ENCODE measurements around the gene ZBED2. TPM values are rescaled to one million over a fixed set of nuclear protein-coding genes. Genes with fewer than 3 reads are reported as not detected.
A peak's percentile ranks its signal among the peaks of the same experiment; 100 is the strongest.

The ZBED2 gene
- polyA plus RNA-seq, 1 of the 3 experiments (the other 2 are of a cell fraction): 0.76 TPM

- POLR2A ChIA-PET: no interaction called here
- Histone ChIP-seq H3K9me2 (no peaks in the 10 kb centered on the region), H4K20me1 (ENCODE audit: insufficient read depth) (no peaks in the 10 kb centered on the region), H3K4me2 (peak overlapping the region; percentile 19; the same call in 1 of the 2 replicates), H3K9me3 (no peaks in the 10 kb centered on the region), H3F3A (replicated peaks; ENCODE audit: insufficient read depth) (peaks cover 25% of the 10 kb centered on the region), H3K4me1 (ENCODE audit: control insufficient read depth in 1 of 2, insufficient read depth in 2 of 2, low read depth in 1 of 2, low read length in 1 of 2) (peaks cover 0 to 29% of the 10 kb centered on the region in 2 experiments; a peak in 3 of 4 replicates), H2AFZ (ENCODE audit: low read depth) (no peak overlapping the region), H3K27ac (ENCODE audit: low read depth in 2 of 2, low read length in 1 of 2) (peak overlapping the region in 1 of 2 experiments; percentile 32; a peak in 2 of 4 replicates), H3K27me3 (ENCODE audit: insufficient read depth) (no peaks in the 10 kb centered on the region), H3K4me3 (ENCODE audit: low read depth in 2 of 2, low read length in 1 of 2) (no peak overlapping the region), H3K9ac (no peak overlapping the region), H3K36me3 (replicated peaks in 1 of 2; ENCODE audit: control insufficient read depth in 1 of 2, insufficient read depth in 2 of 2, low read length in 1 of 2) (no peaks in the 10 kb centered on the region), H3K79me2 (ENCODE audit: insufficient read depth) (no peaks in the 10 kb centered on the region)
- CTCF ChIA-PET: no interaction called here
- TF ChIP-seq TCF12 (IDR thresholded peaks at IDR 0.05) (peak; percentile 54), POLR2AphosphoS5 (IDR thresholded peaks at IDR 0.05; ENCODE audit: low read depth, low read length) (no peak), RXRA (IDR thresholded peaks at IDR 0.05; ENCODE audit: borderline replicate concordance, low read depth) (no peak), NFIC (IDR thresholded peaks at IDR 0.05; ENCODE audit: borderline replicate concordance) (peak; percentile 88), PBX3 (IDR thresholded peaks at IDR 0.05) (peak; percentile 61), RFX5 (IDR thresholded peaks at IDR 0.05; ENCODE audit: low read length) (no peak)
- DNase-seq: no peak
- WGBS (ENCODE audit: low lambda C conversion rate): 23% methylated on average over 1 of the region's 1 CpG
These were observed 3.0 kb upstream of the ZBED2 start for GRCh38 chr3:111598139-111598538.

GRCh38 chr3:111596328-111596727, 1.2 kb upstream of the ZBED2 start:
- Histone ChIP-seq H4K20me1 (ENCODE audit: insufficient read depth) (no peaks in the 10 kb centered on the region), H3K79me2 (ENCODE audit: insufficient read depth) (no peaks in the 10 kb centered on the region), H3K36me3 (replicated peaks in 1 of 2; ENCODE audit: control insufficient read depth in 1 of 2, insufficient read depth in 2 of 2, low read length in 1 of 2) (no peaks in the 10 kb centered on the region), H3K27ac (ENCODE audit: low read depth in 2 of 2, low read length in 1 of 2) (peak overlapping the region in 1 of 2 experiments; percentile 65; a peak in 2 of 4 replicates), H3K9me2 (no peaks in the 10 kb centered on the region), H3K4me1 (ENCODE audit: control insufficient read depth in 1 of 2, insufficient read depth in 2 of 2, low read depth in 1 of 2, low read length in 1 of 2) (peaks cover 0 to 41% of the 10 kb centered on the region in 2 experiments; a peak in 3 of 4 replicates), H2AFZ (ENCODE audit: low read depth) (peak overlapping the region; percentile 23; the same call in 1 of the 2 replicates), H3F3A (replicated peaks; ENCODE audit: insufficient read depth) (peaks cover 25% of the 10 kb centered on the region), H3K9me3 (no peaks in the 10 kb centered on the region), H3K9ac (no peak overlapping the region), H3K4me3 (ENCODE audit: low read depth in 2 of 2, low read length in 1 of 2) (no peak overlapping the region), H3K27me3 (ENCODE audit: insufficient read depth) (no peaks in the 10 kb centered on the region), H3K4me2 (0 out of 2 replicates have a peak overlapping the region, but pooled peaks have one; percentile 40)
- ChIA-PET POLR2A (no interaction called here), CTCF (no interaction called here)
- no peak for DNase-seq
- WGBS (ENCODE audit: low lambda C conversion rate): 60% methylated on average over 4 of the region's 4 CpGs
- peak in 1 of 2 experiments; percentile 35; a peak in 1 of 4 replicates for TF ChIP-seq EP300 (IDR thresholded peaks at IDR 0.05; ENCODE audit: borderline replicate concordance in 1 of 2, low read depth in 1 of 2, low read length in 1 of 2)
- peak; percentile 28; the same call in 1 of the 2 replicates for TF ChIP-seq JUND (IDR thresholded peaks at IDR 0.05)
- TF ChIP-seq ELF1 (IDR thresholded peaks at IDR 0.05): no peak
- no peak for TF ChIP-seq CHD2 (IDR thresholded peaks at IDR 0.05; ENCODE audit: low read length, partially characterized antibody)
- 0 out of 2 replicates have a peak, but pooled peaks have one; percentile 26 for TF ChIP-seq PBX3 (IDR thresholded peaks at IDR 0.05)
- peak; percentile 44; the same call in 1 of the 2 replicates for TF ChIP-seq FOXM1 (IDR thresholded peaks at IDR 0.05; ENCODE audit: low read depth)
- TF ChIP-seq TAF1 (IDR thresholded peaks at IDR 0.05; ENCODE audit: borderline replicate concordance, low read depth, low read length): no peak
- TF ChIP-seq NFIC (IDR thresholded peaks at IDR 0.05; ENCODE audit: borderline replicate concordance): no peak
- TF ChIP-seq USF1 (IDR thresholded peaks at IDR 0.05; ENCODE audit: borderline replicate concordance, low read depth): no peak
- no peak for TF ChIP-seq REST (IDR thresholded peaks at IDR 0.05; ENCODE audit: low read depth, low read length)
- no peak for TF ChIP-seq GABPA (IDR thresholded peaks at IDR 0.05; ENCODE audit: low read depth)
- TF ChIP-seq FOSL2 (IDR thresholded peaks at IDR 0.05; ENCODE audit: borderline replicate concordance, low read depth): peak; percentile 40; the same call in 1 of the 2 replicates
- TF ChIP-seq ZBTB33 (IDR thresholded peaks at IDR 0.05; ENCODE audit: borderline replicate concordance, low read depth): no peak
- peak; percentile 72 for TF ChIP-seq TCF12 (IDR thresholded peaks at IDR 0.05)
- no peak for TF ChIP-seq SIN3A (IDR thresholded peaks at IDR 0.05; ENCODE audit: borderline replicate concordance, low read depth, low read length)
- no peak for TF ChIP-seq MAX (IDR thresholded peaks at IDR 0.05; ENCODE audit: low read depth)

Data from SK-N-SH (cell line).